Measurements from ENCODE around the gene DUSP6. TPM values are rescaled to one million over a fixed set of nuclear protein-coding genes. Genes with fewer than 3 reads are reported as not detected.

The DUSP6 gene, protein sequence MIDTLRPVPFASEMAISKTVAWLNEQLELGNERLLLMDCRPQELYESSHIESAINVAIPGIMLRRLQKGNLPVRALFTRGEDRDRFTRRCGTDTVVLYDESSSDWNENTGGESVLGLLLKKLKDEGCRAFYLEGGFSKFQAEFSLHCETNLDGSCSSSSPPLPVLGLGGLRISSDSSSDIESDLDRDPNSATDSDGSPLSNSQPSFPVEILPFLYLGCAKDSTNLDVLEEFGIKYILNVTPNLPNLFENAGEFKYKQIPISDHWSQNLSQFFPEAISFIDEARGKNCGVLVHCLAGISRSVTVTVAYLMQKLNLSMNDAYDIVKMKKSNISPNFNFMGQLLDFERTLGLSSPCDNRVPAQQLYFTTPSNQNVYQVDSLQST
- total RNA-seq (10 to 100 TPM; 11.8 to 14.7 TPM), total RNA-seq (0.39 to 227 (median 20.7) reads per million in 172 experiments)
- polyA plus RNA-seq (2013, experiment 1 of 2), result 25.5 TPM
- 44.6 TPM for polyA plus RNA-seq (2013, experiment 2 of 2)

DNA sequence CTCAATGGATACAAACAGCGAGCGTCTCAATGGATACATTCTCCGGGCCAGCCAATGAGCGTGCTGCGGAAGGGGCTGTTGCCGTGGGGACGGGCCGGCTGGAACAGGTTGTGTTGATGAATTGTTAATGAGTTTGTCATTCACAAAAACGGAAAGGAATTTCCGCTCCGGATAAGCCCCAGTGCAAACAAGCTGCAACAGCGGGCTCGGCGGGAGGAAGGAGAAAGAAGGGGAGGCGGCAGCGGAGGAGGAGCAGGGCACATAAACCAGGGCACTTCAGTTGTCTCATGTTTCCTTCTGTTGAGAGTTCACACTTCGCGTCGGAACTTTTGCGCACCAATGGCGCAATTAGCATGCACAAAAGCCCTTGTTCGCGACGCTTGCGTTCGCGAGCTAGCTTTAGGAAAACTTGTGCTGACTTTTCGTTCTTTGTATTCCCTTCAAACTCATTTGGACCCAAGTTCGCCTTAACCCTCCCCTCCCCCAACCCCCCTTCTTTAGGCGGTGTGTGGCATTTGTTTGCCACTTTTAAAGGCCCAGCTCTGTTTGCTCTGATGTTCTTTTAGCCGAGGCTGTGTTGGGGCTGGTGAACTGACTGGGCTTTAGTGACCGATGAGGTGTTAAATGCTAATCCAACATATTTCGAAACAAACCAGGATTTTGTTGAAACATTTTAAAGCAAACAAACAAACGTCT is at the start of gene DUSP6:
Gene DUSP6 (minus strand): TSS at position 10 of the 696 bp plus-strand sequence. CDS start 462 bp downstream, outside the sequence.
- H3K9me3 ChIP-seq (ENCODE audit: control insufficient read depth in 1 of 2, insufficient read depth in 1 of 2, low read length in 2 of 2), result no peaks in the 10 kb centered on the region
- peaks cover 51% of the 10 kb centered on the region for H3K4me1 ChIP-seq (ENCODE audit: insufficient read depth, low read length)
- POLR2A ChIA-PET, result interaction anchor here (0.5 to 4.5 kb wide), 16 partner anchors 10 to 390 kb away, joined by 3 to 38 read pairs (median 6); partner anchors contain the start of genes ATP2B1 and POC1B
- H3K27ac ChIP-seq (ENCODE audit: low read depth in 1 of 2, low read length in 2 of 2), result peak within 1 kb of the TSS in 1 of 2 donors; percentile 65
- TF ChIP-seq CTCF (IDR thresholded peaks at IDR 0.05), result no peak
- no peaks in the 10 kb centered on the region for H3K36me3 ChIP-seq (ENCODE audit: insufficient read depth, low read length)
- CTCF ChIA-PET, result no interaction called here
- intact Hi-C loops (cut with DNase I, micrococcal nuclease), result loop anchor here (2.0 to 10.0 kb wide), 7 partner anchors 46 to 1210 kb away; partner anchors contain the start of genes CEP290 (in 1 of the 2), POC1B (in 1 of the 2) and TMTC3 (in 1 of the 2)
- DNase-seq (peak; percentile 64 to 93 (median 75)), ATAC-seq (ENCODE audit: poor library complexity) (peak; percentile 76)
- Mint-ChIP-seq H3K27ac (peak within 1 kb of the TSS; percentile 88), H3K4me1 (ENCODE audit: low read depth) (peaks cover 45% of the 10 kb centered on the region), H3K36me3 (ENCODE audit: low read depth) (peaks cover 8% of the 10 kb centered on the region), H3K4me3 (peak within 1 kb of the TSS; percentile 94), H3K9me3 (no peaks in the 10 kb centered on the region), H3K27me3 (no peaks in the 10 kb centered on the region)
- no peaks in the 10 kb centered on the region for H3K27me3 ChIP-seq (ENCODE audit: control insufficient read depth in 1 of 2, insufficient read depth in 2 of 2, low read length in 2 of 2)
- peak within 1 kb of the TSS; percentile 78 for H3K4me3 ChIP-seq (ENCODE audit: low read length)

GRCh38 chr12:89401433-89402058 is 49.2 kb upstream of the DUSP6 start:
- Histone ChIP-seq H3K9me3 (ENCODE audit: control insufficient read depth in 1 of 2, insufficient read depth in 1 of 2, low read length in 2 of 2) (no peaks in the 10 kb centered on the region), H3K4me1 (ENCODE audit: insufficient read depth, low read length) (peaks cover 9% of the 10 kb centered on the region), H3K27me3 (ENCODE audit: control insufficient read depth in 1 of 2, insufficient read depth in 2 of 2, low read length in 2 of 2) (no peaks in the 10 kb centered on the region), H3K27ac (ENCODE audit: low read depth in 1 of 2, low read length in 2 of 2) (no peak overlapping the region), H3K36me3 (ENCODE audit: insufficient read depth, low read length) (no peaks in the 10 kb centered on the region), H3K4me3 (ENCODE audit: low read length) (no peak overlapping the region)
- DNase-seq (no peak), ATAC-seq (ENCODE audit: poor library complexity) (no peak)
- peaks cover 20% of the 10 kb centered on the region for H3K4me1 Mint-ChIP-seq (ENCODE audit: low read depth)
- H3K27me3 Mint-ChIP-seq, result no peaks in the 10 kb centered on the region
- no peak for TF ChIP-seq CTCF (IDR thresholded peaks at IDR 0.05)
- H3K27ac Mint-ChIP-seq, result peak overlapping the region; percentile 59
- intact Hi-C loops (cut with DNase I, micrococcal nuclease), result no loop called here
- H3K36me3 Mint-ChIP-seq (ENCODE audit: low read depth), result no peaks in the 10 kb centered on the region
- H3K4me3 Mint-ChIP-seq, result no peak overlapping the region
- CTCF ChIA-PET, result no interaction called here
- no peaks in the 10 kb centered on the region for H3K9me3 Mint-ChIP-seq
- POLR2A ChIA-PET, result no interaction called here

GRCh38 chr12:89400415-89400814 is 48.1 kb upstream of the DUSP6 start:
- Mint-ChIP-seq H3K4me3 (no peak overlapping the region), H3K27ac (peak overlapping the region; percentile 28)

More at GRCh38 chr12:89400415-89400814, 48.1 kb upstream of the DUSP6 start:
- POLR2A ChIA-PET, result no interaction called here
- Histone ChIP-seq H3K36me3 (ENCODE audit: insufficient read depth, low read length) (no peaks in the 10 kb centered on the region), H3K27ac (ENCODE audit: low read depth in 1 of 2, low read length in 2 of 2) (no peak overlapping the region), H3K27me3 (ENCODE audit: control insufficient read depth in 1 of 2, insufficient read depth in 2 of 2, low read length in 2 of 2) (no peaks in the 10 kb centered on the region), H3K9me3 (ENCODE audit: control insufficient read depth in 1 of 2, insufficient read depth in 1 of 2, low read length in 2 of 2) (no peaks in the 10 kb centered on the region), H3K4me1 (ENCODE audit: insufficient read depth, low read length) (peaks cover 9% of the 10 kb centered on the region), H3K4me3 (ENCODE audit: low read length) (no peak overlapping the region)
- no peak for TF ChIP-seq CTCF (IDR thresholded peaks at IDR 0.05)
- intact Hi-C loops (cut with DNase I, micrococcal nuclease), result no loop called here
- Mint-ChIP-seq H3K4me1 (ENCODE audit: low read depth) (peaks cover 20% of the 10 kb centered on the region), H3K36me3 (ENCODE audit: low read depth) (no peaks in the 10 kb centered on the region), H3K27me3 (no peaks in the 10 kb centered on the region), H3K9me3 (no peaks in the 10 kb centered on the region)
- DNase-seq (no peak), ATAC-seq (ENCODE audit: poor library complexity) (no peak)
- CTCF ChIA-PET, result no interaction called here

Measured in CD4-positive, alpha-beta T cell (primary cell).